ENCODE data around the gene SMYD3.

GRCh38 chr1:246077476-246077875 is 429.6 kb downstream of the SMYD3 start:
- TF ChIP-seq CTCF (IDR thresholded peaks at IDR 0.05; ENCODE audit: poor library complexity), result no peak
- no peak for TF ChIP-seq EZH2 (IDR thresholded peaks at IDR 0.05; ENCODE audit: borderline replicate concordance)

Data from hepatocyte (in vitro differentiated cells).